Measurements from ENCODE around the gene ATP6V0D1. TPM values are rescaled to one million over a fixed set of nuclear protein-coding genes. Genes with fewer than 3 reads are reported as not detected.
A peak's percentile ranks its signal among the peaks of the same experiment; 100 is the strongest.

ATP6V0D1 gene
- total and polyA plus RNA-seq, 8 donors = 17.4 to 54.0 (median 32.3) TPM

DNA sequence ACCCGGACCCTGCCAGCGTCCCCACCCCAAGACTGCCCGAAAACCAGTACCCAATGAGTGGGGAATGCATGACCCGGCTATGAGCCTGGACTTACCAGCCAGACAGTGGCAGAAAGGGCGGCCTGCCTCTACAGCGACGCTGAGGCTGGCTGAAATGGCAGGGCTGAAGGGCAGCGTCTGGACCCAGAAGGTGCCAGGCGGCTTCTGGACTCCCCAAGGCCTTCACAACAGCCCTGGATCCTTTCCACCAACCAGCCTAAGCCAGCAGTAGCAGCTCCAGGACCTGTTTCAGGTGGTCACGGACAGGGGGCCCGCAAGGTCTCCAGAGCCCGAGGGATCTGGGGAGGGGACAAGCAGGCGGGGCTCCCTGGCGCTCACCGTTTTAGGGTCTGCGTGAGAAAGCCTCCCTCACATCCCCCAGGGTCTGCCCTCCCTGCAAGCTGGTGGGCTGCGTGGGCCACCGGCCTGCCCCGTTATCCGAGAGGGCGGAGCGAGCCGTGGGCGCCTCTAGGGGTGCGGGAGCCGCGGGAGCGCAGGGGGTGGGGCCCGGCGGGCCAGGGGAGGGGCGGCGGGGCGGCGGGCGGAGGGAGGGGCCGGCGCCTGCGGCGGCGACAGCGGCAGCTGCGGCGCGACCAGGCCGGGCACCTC lies 47.4 kb upstream of the ATP6V0D1 start, which contains the start of gene RIPOR1:
RIPOR1 (plus strand) TSS at position 608 of the 648 bp plus-strand sequence. CDS start 9,618 bp downstream, outside the sequence.
- DNase-seq (peak; percentile 64 to 87 (median 74)), ATAC-seq (peak; percentile 63 to 76 (median 68)), FAIRE-seq (no peak)
- Histone ChIP-seq H3K4me1 (peaks cover 0 to 18% (median 11%) of the 10 kb centered on the region in 3 donors), H3K36me3 (no peaks in the 10 kb centered on the region), H3K27ac (peak within 1 kb of the TSS; percentile 70 to 87 (median 79)), H3K4me3 (peak within 1 kb of the TSS; percentile 66 to 93 (median 80)), H3K9me3 (no peaks in the 10 kb centered on the region), H3K27me3 (no peaks in the 10 kb centered on the region)
- intact Hi-C loops (cut with DNase I) = loop anchor here in 2 of 3 donors (10.0 kb wide), 2 partner anchors 136 to 406 kb away; partner anchors contain the start of genes ACD (in 1 of the 2), C16orf86 (in 1 of the 2), CTRL (in 1 of the 2) and ENKD1 (in 1 of the 2)
- 8 to 18% methylated on average over 17 to 45 of the region's 45 CpGs for WGBS, 2 donors
- TF ChIP-seq, protein P1, sequence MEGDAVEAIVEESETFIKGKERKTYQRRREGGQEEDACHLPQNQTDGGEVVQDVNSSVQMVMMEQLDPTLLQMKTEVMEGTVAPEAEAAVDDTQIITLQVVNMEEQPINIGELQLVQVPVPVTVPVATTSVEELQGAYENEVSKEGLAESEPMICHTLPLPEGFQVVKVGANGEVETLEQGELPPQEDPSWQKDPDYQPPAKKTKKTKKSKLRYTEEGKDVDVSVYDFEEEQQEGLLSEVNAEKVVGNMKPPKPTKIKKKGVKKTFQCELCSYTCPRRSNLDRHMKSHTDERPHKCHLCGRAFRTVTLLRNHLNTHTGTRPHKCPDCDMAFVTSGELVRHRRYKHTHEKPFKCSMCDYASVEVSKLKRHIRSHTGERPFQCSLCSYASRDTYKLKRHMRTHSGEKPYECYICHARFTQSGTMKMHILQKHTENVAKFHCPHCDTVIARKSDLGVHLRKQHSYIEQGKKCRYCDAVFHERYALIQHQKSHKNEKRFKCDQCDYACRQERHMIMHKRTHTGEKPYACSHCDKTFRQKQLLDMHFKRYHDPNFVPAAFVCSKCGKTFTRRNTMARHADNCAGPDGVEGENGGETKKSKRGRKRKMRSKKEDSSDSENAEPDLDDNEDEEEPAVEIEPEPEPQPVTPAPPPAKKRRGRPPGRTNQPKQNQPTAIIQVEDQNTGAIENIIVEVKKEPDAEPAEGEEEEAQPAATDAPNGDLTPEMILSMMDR (IDR thresholded peaks at IDR 0.05) = no peak

GRCh38 chr16:67526149-67526791 lies 45.3 kb upstream of the ATP6V0D1 start:
- WGBS, 2 donors = 71 to 76% methylated on average over 3 of the region's 3 CpGs
- H3K4me1 ChIP-seq = peaks cover 0 to 12% (median 11%) of the 10 kb centered on the region in 3 donors
- no peak overlapping the region for H3K4me3 ChIP-seq
- no peaks in the 10 kb centered on the region for H3K36me3 ChIP-seq
- DNase-seq = no peak
- H3K27ac ChIP-seq = no peak overlapping the region
- intact Hi-C loops (cut with DNase I) = loop anchor here in 2 of 3 donors (10.0 kb wide), 2 partner anchors 139 to 409 kb away; partner anchors contain the start of genes ACD (in 1 of the 2), C16orf86 (in 1 of the 2), CTRL (in 1 of the 2) and ENKD1 (in 1 of the 2)
- no peaks in the 10 kb centered on the region for H3K9me3 ChIP-seq
- no peak for ATAC-seq
- no peak for FAIRE-seq
- TF ChIP-seq, protein P1 (IDR thresholded peaks at IDR 0.05) = no peak
- no peaks in the 10 kb centered on the region for H3K27me3 ChIP-seq

- WGBS, 2 donors = 71 to 75% methylated on average over 11 of the region's 11 CpGs
- Histone ChIP-seq H3K4me3 (no peak overlapping the region), H3K4me1 (peaks cover 0 to 6% (median 4%) of the 10 kb centered on the region in 3 donors), H3K27me3 (no peaks in the 10 kb centered on the region), H3K36me3 (no peaks in the 10 kb centered on the region), H3K9me3 (no peaks in the 10 kb centered on the region), H3K27ac (no peak overlapping the region)
- TF ChIP-seq, protein P1 (IDR thresholded peaks at IDR 0.05) = no peak
- no peak for ATAC-seq
- peak in 1 of 6 donors; percentile 26 for DNase-seq
- no peak for FAIRE-seq
- intact Hi-C loops (cut with DNase I) = loop anchor here in 2 of 3 donors (10.0 kb wide), 2 partner anchors 139 to 409 kb away; partner anchors contain the start of genes ACD (in 1 of the 2), C16orf86 (in 1 of the 2), CTRL (in 1 of the 2) and ENKD1 (in 1 of the 2)
These were observed 44.4 kb upstream of the ATP6V0D1 start for GRCh38 chr16:67525176-67525860.

- no peak for FAIRE-seq
These were observed 40.3 kb upstream of the ATP6V0D1 start for GRCh38 chr16:67521095-67521804.

More at GRCh38 chr16:67521095-67521804, 40.3 kb upstream of the ATP6V0D1 start:
- WGBS, 2 donors = 0% methylated on average over 25 of the region's 25 CpGs
- Histone ChIP-seq H3K9me3 (no peaks in the 10 kb centered on the region), H3K27ac (peak overlapping the region; percentile 63 to 90 (median 72)), H3K36me3 (no peaks in the 10 kb centered on the region), H3K4me1 (no peaks in the 10 kb centered on the region), H3K4me3 (peak overlapping the region in 3 of 4 donors; percentile 13 to 38 (median 33)), H3K27me3 (no peaks in the 10 kb centered on the region)
- ATAC-seq (peak; percentile 95 to 98 (median 96)), DNase-seq (peak; percentile 89 to 98 (median 96))
- intact Hi-C loops (cut with DNase I) = loop anchor here in 2 of 3 donors (10.0 kb wide), 2 partner anchors 144 to 414 kb away; partner anchors contain the start of genes ACD (in 1 of the 2), C16orf86 (in 1 of the 2), CTRL (in 1 of the 2) and ENKD1 (in 1 of the 2)
- TF ChIP-seq, protein P1 (IDR thresholded peaks at IDR 0.05) = peak; percentile 59 to 74 (median 70)

Measured in pancreas (tissue), 10 donors.